IMR-90 (cell line): ENCODE measurements around the gene CAST. TPM values are rescaled to one million over a fixed set of nuclear protein-coding genes. Genes with fewer than 3 reads are reported as not detected.

Experiments used
- ATAC-seq: fragments of 200-7000 bp; cut with Tn5 transposase; 2 replicates; pipeline ENCODE4 v1.9.1; 2020; ENCODE audit warnings: low read depth, mild to moderate bottlenecking, moderate library complexity
- BruUV-seq: library from RNA; stranded (reverse); fragments of 400-500 nt; replicated peaks from 2 replicates; lab custom pipeline; 2021; lab: Mats Ljungman, UMichigan
- CTCF ChIA-PET: fragments of 300-600 bp; formaldehyde crosslinking; extraction: SDS; loops from one replicate; lab custom pipeline; 2021; ENCODE audit warnings: antibody characterized with exemption; lab: Yijun Ruan, JAX
- POLR2A ChIA-PET: fragments of 300-600 bp; sonication (Branson Sonifier 250); formaldehyde crosslinking; loops from one replicate; lab custom pipeline; 2022; ENCODE audit warnings: antibody characterized with exemption; ENCODE audit not compliant: unreplicated experiment; lab: Charles Lee
- DNase-seq: peaks from one replicate; pipeline ENCODE4 v3.0.0; 2013
- H2AFZ ChIP-seq: replicated peaks from 2 replicates; pipeline ENCODE3; 2013; ENCODE audit warnings: low read length, mild to moderate bottlenecking; ENCODE audit not compliant: poor library complexity
- H2AK5ac ChIP-seq: 2 replicates; pipeline ENCODE4 v1.6.1; 2013; ENCODE audit warnings: low read depth, low read length, inconsistent platforms
- H2AK9ac ChIP-seq: replicated peaks from 2 replicates; pipeline ENCODE3; 2013; ENCODE audit warnings: mild to moderate bottlenecking, low read depth, low read length, moderate library complexity; ENCODE audit not compliant: poor library complexity
- H2BK120ac ChIP-seq: 2 replicates; pipeline ENCODE4 v1.6.1; 2013; ENCODE audit warnings: low read depth, low read length, inconsistent platforms
- H2BK15ac ChIP-seq: 3 replicates; pipeline ENCODE4 v1.6.1; 2013; ENCODE audit warnings: low read depth, low read length, inconsistent platforms
- H2BK20ac ChIP-seq: 2 replicates; pipeline ENCODE4 v1.6.1; 2013; ENCODE audit warnings: low read depth, mild to moderate bottlenecking, inconsistent platforms, low read length, moderate library complexity
- H2BK5ac ChIP-seq: 2 replicates; pipeline ENCODE4 v1.6.1; 2013; ENCODE audit warnings: mild to moderate bottlenecking, low read depth, low read length, inconsistent platforms; ENCODE audit not compliant: poor library complexity, severe bottlenecking
- H3K14ac ChIP-seq: replicated peaks from 2 replicates; pipeline ENCODE4 v1.6.1; 2013; ENCODE audit warnings: low read depth, low read length, inconsistent platforms
- H3K18ac ChIP-seq: 2 replicates; pipeline ENCODE4 v1.6.1; 2013; ENCODE audit warnings: low read depth, low read length, control low read depth
- H3K23ac ChIP-seq: 2 replicates; pipeline ENCODE4 v1.6.1; 2013; ENCODE audit warnings: low read depth, low read length, inconsistent platforms
- H3K27ac ChIP-seq: 2 replicates; pipeline ENCODE4 v1.5.1; 2013; ENCODE audit warnings: mild to moderate bottlenecking, control low read depth, low read length; ENCODE audit not compliant: insufficient read depth
- H3K27me3 ChIP-seq: 2 replicates; pipeline ENCODE4 v1.6.1; 2013; ENCODE audit warnings: low read length; ENCODE audit not compliant: control insufficient read depth, insufficient read depth
- H3K36me3 ChIP-seq: 2 replicates; pipeline ENCODE4 v1.6.1; 2013; ENCODE audit warnings: low read length, mixed read lengths; ENCODE audit not compliant: control insufficient read depth, insufficient read depth
- H3K4ac ChIP-seq: 2 replicates; pipeline ENCODE4 v1.6.1; 2013; ENCODE audit warnings: low read depth, low read length, inconsistent platforms
- H3K4me1 ChIP-seq: 2 replicates; pipeline ENCODE4 v1.6.1; 2013; ENCODE audit warnings: low read length, mixed read lengths; ENCODE audit not compliant: control insufficient read depth, insufficient read depth
- H3K4me2 ChIP-seq: 2 replicates; pipeline ENCODE4 v1.6.1; 2013; ENCODE audit warnings: low read depth, mild to moderate bottlenecking, control low read depth, low read length, moderate library complexity
- H3K4me3 ChIP-seq: 2 replicates; pipeline ENCODE4 v1.5.1; 2013; ENCODE audit warnings: low read depth, mild to moderate bottlenecking, control low read depth, low read length, moderate library complexity; ENCODE audit not compliant: insufficient read depth
- H3K56ac ChIP-seq: 2 replicates; pipeline ENCODE4 v1.6.1; 2013; ENCODE audit warnings: low read length, inconsistent platforms; ENCODE audit not compliant: insufficient read depth; ENCODE audit errors: extremely low read depth
- H3K79me1 ChIP-seq, 2 experiments: 2 replicates each; pipeline ENCODE4 v1.6.1; 2013; ENCODE audit warnings: low read length in 2 of 2, inconsistent platforms in 1 of 2, low read depth in 1 of 2
- H3K9ac ChIP-seq: 2 replicates; pipeline ENCODE4 v1.6.1; 2013; ENCODE audit warnings: low read depth, low read length, control low read depth
- H3K9me1 ChIP-seq: 2 replicates; pipeline ENCODE4 v1.6.1; 2013; ENCODE audit warnings: low read length, inconsistent platforms; ENCODE audit not compliant: insufficient read depth
- H3K9me3 ChIP-seq: 2 replicates; pipeline ENCODE4 v1.6.1; 2013; ENCODE audit warnings: low read length; ENCODE audit not compliant: control insufficient read depth, insufficient read depth
- H4K20me1 ChIP-seq: 2 replicates; pipeline ENCODE4 v1.6.1; 2013; ENCODE audit warnings: low read length, inconsistent platforms; ENCODE audit not compliant: insufficient read depth
- H4K5ac ChIP-seq: 2 replicates; pipeline ENCODE4 v1.6.1; 2013; ENCODE audit warnings: mild to moderate bottlenecking, low read depth, low read length, control low read depth
- H4K8ac ChIP-seq, 2 experiments: 2 replicates each; pipeline ENCODE4 v1.6.1; 2013; ENCODE audit warnings: low read depth in 2 of 2, low read length in 2 of 2, control low read depth in 1 of 2, inconsistent platforms in 1 of 2
- H4K91ac ChIP-seq: 2 replicates; pipeline ENCODE4 v1.6.1; 2013; ENCODE audit warnings: low read depth, low read length, inconsistent platforms; ENCODE audit not compliant: insufficient read depth
- CEBPB ChIP-seq: IDR thresholded peaks from 2 replicates; pipeline ENCODE4 v1.6.1; 2012; ENCODE audit warnings: low read depth, low read length, improper control_type of control experiment
- CHD1 ChIP-seq: IDR thresholded peaks from 2 replicates; pipeline ENCODE4 v1.6.1; 2012; ENCODE audit warnings: low read depth, low read length, improper control_type of control experiment
- CTCF ChIP-seq: conservative IDR thresholded peaks from 2 replicates; pipeline ENCODE4 v1.5.1; 2012; ENCODE audit warnings: mild to moderate bottlenecking, low read depth, low read length, improper control_type of control experiment
- MAFK ChIP-seq: IDR thresholded peaks from 2 replicates; pipeline ENCODE4 v1.6.1; 2012; ENCODE audit warnings: low read depth, low read length, improper control_type of control experiment
- POLR2A ChIP-seq: IDR thresholded peaks from 2 replicates; pipeline ENCODE4 v1.6.1; 2012; ENCODE audit warnings: mild to moderate bottlenecking, low read depth, low read length
- SMC3 ChIP-seq: fragments of 150-350 bp; IDR thresholded peaks from 2 replicates; pipeline ENCODE4 v1.6.1; 2016; ENCODE audit warnings: low read depth, mild to moderate bottlenecking, antibody characterized with exemption, low read length, moderate library complexity
- WGBS, 2 experiments: methylation state at CpG; one replicate each; pipeline versions ENCODE4 v1.1.5 to v1.1.7; 2013; ENCODE audit warnings: missing lambda C conversion rate in 2 of 2; ENCODE audit not compliant: insufficient read length in 1 of 2; ENCODE audit errors: extremely low coverage in 2 of 2; 5-methylcytosine and 5-hydroxymethylcytosine counted together
- dilution Hi-C: fragments of 300-500 bp; cut with HindIII; formaldehyde crosslinking; loops from one replicate; pipeline ENCODE4 v1.14.3; 2018; ENCODE audit warnings: low sequenced_read_pairs; ENCODE audit not compliant: unreplicated experiment
- in situ Hi-C: fragments of 300-500 bp; cut with MboI; formaldehyde crosslinking; loops from 3 replicates; pipeline ENCODE4 v1.14.3; 2019; ENCODE audit warnings: low sequenced_read_pairs, inconsistent platforms, mixed read lengths
- intact Hi-C: fragments of 100-400 bp; cut with micrococcal nuclease; formaldehyde crosslinking; loops from 2 replicates; pipeline ENCODE4 v1.10.0; 2022
- polyA plus RNA-seq, 3 experiments: library from polyadenylated mRNA; depleted of rRNA; stranded (reverse); fragments of >200 nt; gene quantifications; 2 replicates each; pipeline ENCODE4 v1.2.3, GENCODE V29; 2012; ENCODE audit warnings: low replicate concordance in 1 of 3
- total RNA-seq: library from RNA; depleted of rRNA; stranded (reverse); fragments of >200 nt; gene quantifications from 2 replicates; pipeline ENCODE4 v1.2.3, GENCODE V29; 2012

The CAST gene
- total and polyA plus RNA-seq, 2 of the 4 experiments (the other 2 are of a cell fraction) = 91.3 to 128 TPM

- Histone ChIP-seq H3K18ac (no peak overlapping the region), H4K91ac (no peak overlapping the region), H2BK20ac (no peak overlapping the region), H3K79me1 (peaks cover 4 to 15% of the 10 kb centered on the region in 2 experiments; a peak in 3 of 4 replicates), H3K36me3 (peaks cover 45% of the 10 kb centered on the region), H3K4me2 (no peak overlapping the region), H2AK5ac (no peak overlapping the region), H2BK15ac (no peak overlapping the region), H3K27ac (no peak overlapping the region), H3K56ac (no peak overlapping the region), H3K9ac (no peak overlapping the region), H3K4me3 (no peak overlapping the region), H4K8ac (no peak overlapping the region), H3K27me3 (no peaks in the 10 kb centered on the region), H3K9me1 (0 out of 2 replicates have a peak, but pooled peaks cover 4% of the 10 kb centered on the region), H2AFZ (no peak overlapping the region), H3K4me1 (peaks cover 6% of the 10 kb centered on the region), H3K23ac (no peak overlapping the region), H3K9me3 (no peaks in the 10 kb centered on the region), H4K20me1 (no peaks in the 10 kb centered on the region), H2BK120ac (no peak overlapping the region), H3K14ac (no peak overlapping the region; the same call in 1 of the 2 replicates), H3K4ac (no peak overlapping the region), H2BK5ac (no peak overlapping the region), H4K5ac (no peak overlapping the region), H2AK9ac (no peak overlapping the region)
- intact Hi-C loops = no loop called here
- no TSS peak for BruUV-seq
- no peak for TF ChIP-seq SMC3
- no peak for TF ChIP-seq MAFK
- no peak for TF ChIP-seq POLR2A
- no peak for TF ChIP-seq CEBPB
- no peak for TF ChIP-seq CTCF
- no peak for TF ChIP-seq CHD1
- ATAC-seq (no peak), DNase-seq (no peak)
- 86% methylated on average over 9 of the region's 9 CpGs; no CpG with 5 or more reads in 1 of the 2 experiments for WGBS, 2 experiments
- in situ Hi-C loops = loop anchor here (10.0 kb wide), 2 partner anchors 128 to 398 kb away; no protein-coding TSS in a partner anchor
- dilution Hi-C loops = no loop called here
- CTCF ChIA-PET = interaction anchor here (1.2 to 1.6 kb wide), 2 partner anchors 10 to 22 kb away, joined by 5 to 12 read pairs; no protein-coding TSS in a partner anchor
- POLR2A ChIA-PET = no interaction called here
Measured at GRCh38 chr5:96742538-96742937, 80.4 kb downstream of the CAST start.
